Hepatocyte (in vitro differentiated cells): ENCODE data around the gene LHX6.

Experiments used
- EZH2 ChIP-seq: fragments of 200-600 bp; sonication (generic); IDR thresholded peaks from 2 replicates; pipeline ENCODE4 v1.6.1; 2016; ENCODE audit warnings: antibody characterized with exemption, mild to moderate bottlenecking, borderline replicate concordance
- TF ChIP-seq, protein P1 (sequence below): fragments of 200-600 bp; sonication (generic); IDR thresholded peaks from 2 replicates; pipeline ENCODE4 v1.5.1; 2016; ENCODE audit warnings: antibody characterized with exemption, mild to moderate bottlenecking; ENCODE audit not compliant: poor library complexity

DNA sequence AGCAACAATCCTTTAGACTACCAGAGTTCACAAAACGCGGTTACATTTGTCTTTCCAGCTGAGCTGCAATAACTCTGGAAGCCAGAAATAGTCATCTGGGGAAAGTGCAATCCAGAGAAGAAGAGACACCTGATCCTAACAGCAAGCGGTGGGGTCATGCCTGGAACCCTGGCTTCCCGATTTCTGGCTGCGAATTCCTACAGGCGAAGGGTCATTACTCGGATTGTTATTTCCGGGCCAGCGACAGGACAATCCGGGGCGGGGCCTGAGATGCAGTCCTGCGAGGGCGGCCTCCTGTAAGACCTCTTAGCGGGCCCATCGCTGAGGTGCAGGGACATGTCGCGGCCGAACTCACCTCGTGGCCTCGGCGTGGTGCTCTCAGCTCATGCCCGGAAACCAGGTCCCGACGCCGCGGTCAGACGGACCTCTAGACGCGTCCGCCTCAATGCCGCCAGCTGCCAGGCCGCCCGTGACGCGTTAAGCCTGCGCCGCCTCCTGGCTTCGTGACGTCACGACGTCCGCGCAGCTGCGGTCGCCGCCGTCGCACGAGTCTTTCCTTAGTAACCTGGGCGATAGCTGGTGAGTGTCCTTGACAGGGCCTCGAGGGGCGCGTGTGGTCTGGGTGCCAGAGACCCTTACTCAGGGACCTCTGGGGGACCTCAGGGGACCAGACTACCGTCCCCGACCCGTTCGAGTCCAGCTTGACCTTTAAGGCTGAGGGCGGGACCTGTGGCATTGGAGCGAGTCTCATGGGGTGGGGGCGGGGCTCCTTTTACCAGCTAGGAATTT, 35.8 kb upstream of the LHX6 start, which contains the start of the genes MRRF and RBM18:
- TF ChIP-seq, protein P1, sequence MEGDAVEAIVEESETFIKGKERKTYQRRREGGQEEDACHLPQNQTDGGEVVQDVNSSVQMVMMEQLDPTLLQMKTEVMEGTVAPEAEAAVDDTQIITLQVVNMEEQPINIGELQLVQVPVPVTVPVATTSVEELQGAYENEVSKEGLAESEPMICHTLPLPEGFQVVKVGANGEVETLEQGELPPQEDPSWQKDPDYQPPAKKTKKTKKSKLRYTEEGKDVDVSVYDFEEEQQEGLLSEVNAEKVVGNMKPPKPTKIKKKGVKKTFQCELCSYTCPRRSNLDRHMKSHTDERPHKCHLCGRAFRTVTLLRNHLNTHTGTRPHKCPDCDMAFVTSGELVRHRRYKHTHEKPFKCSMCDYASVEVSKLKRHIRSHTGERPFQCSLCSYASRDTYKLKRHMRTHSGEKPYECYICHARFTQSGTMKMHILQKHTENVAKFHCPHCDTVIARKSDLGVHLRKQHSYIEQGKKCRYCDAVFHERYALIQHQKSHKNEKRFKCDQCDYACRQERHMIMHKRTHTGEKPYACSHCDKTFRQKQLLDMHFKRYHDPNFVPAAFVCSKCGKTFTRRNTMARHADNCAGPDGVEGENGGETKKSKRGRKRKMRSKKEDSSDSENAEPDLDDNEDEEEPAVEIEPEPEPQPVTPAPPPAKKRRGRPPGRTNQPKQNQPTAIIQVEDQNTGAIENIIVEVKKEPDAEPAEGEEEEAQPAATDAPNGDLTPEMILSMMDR: no peak
- no peak for TF ChIP-seq EZH2
